ENCODE data around the gene HOXB6.

The HOXB6 gene

GRCh38 chr17:48578616-48579470 is 25.9 kb downstream of the HOXB6 start:
- DNase-seq: no peak

- DNase-seq: no peak
Measured at GRCh38 chr17:48577946-48578615, 26.7 kb downstream of the HOXB6 start, which contains the start of gene HOXB4. Gene HOXB4 (minus strand): TSS chr17:48578350. CDS start chr17:48578319, 31 bp downstream.

- DNase-seq: no peak
Measured at GRCh38 chr17:48577330-48577945, 27.3 kb downstream of the HOXB6 start.

GRCh38 chr17:48576479-48577309 is 28.1 kb downstream of the HOXB6 start:
- DNase-seq: no peak

GRCh38 chr17:48575673-48576478 is 28.9 kb downstream of the HOXB6 start:
- no peak for DNase-seq

GRCh38 chr17:48575066-48575582 is 29.7 kb downstream of the HOXB6 start:
- no peak for DNase-seq

GRCh38 chr17:48574505-48575065 is 30.2 kb downstream of the HOXB6 start:
- no peak for DNase-seq

GRCh38 chr17:48571826-48572417 is 32.9 kb downstream of the HOXB6 start:
- no peak for DNase-seq

GRCh38 chr17:48571024-48571818 is 33.6 kb downstream of the HOXB6 start:
- no peak for DNase-seq

GRCh38 chr17:48570325-48571023 is 34.3 kb downstream of the HOXB6 start:
- DNase-seq: no peak

- no peak for DNase-seq
Measured at GRCh38 chr17:48569674-48570324, 35.0 kb downstream of the HOXB6 start.

- DNase-seq: no peak
Measured at GRCh38 chr17:48569240-48569582, 35.6 kb downstream of the HOXB6 start.

GRCh38 chr17:48568499-48569239 is 36.1 kb downstream of the HOXB6 start:
- DNase-seq: no peak

GRCh38 chr17:48567646-48568354 is 37.0 kb downstream of the HOXB6 start:
- DNase-seq: no peak

GRCh38 chr17:48567209-48567608 is 37.6 kb downstream of the HOXB6 start:
- DNase-seq: no peak

- DNase-seq: no peak
Measured at GRCh38 chr17:48566717-48567116, 38.1 kb downstream of the HOXB6 start.

GRCh38 chr17:48565925-48566710 is 38.7 kb downstream of the HOXB6 start:
- DNase-seq: no peak

Data from midbrain (tissue), 1 donor.